Suprapubic skin (tissue), 4 donors: ENCODE results near the gene PTGES2. TPM values are rescaled to one million over a fixed set of nuclear protein-coding genes. Genes with fewer than 3 reads are reported as not detected.

Experiments used
- DNase-seq, 2 donors: peaks; one replicate each; pipeline ENCODE4 v3.0.0-alpha.2; 2019; ENCODE audit warnings: low spot score in 2 of 2
- H3K27ac ChIP-seq: fragments of 200-600 bp; sonication (generic); one replicate; pipeline ENCODE4 v1.5.1; 2019
- H3K27me3 ChIP-seq: fragments of 200-600 bp; sonication (generic); one replicate; pipeline ENCODE4 v1.5.1; 2019
- H3K36me3 ChIP-seq: fragments of 200-600 bp; sonication (generic); one replicate; pipeline ENCODE4 v1.5.1; 2019
- H3K4me1 ChIP-seq: fragments of 200-600 bp; sonication (generic); one replicate; pipeline ENCODE4 v1.5.1; 2019
- H3K4me3 ChIP-seq: fragments of 200-600 bp; sonication (generic); one replicate; pipeline ENCODE4 v1.5.1; 2019; ENCODE audit warnings: mild to moderate bottlenecking
- H3K9me3 ChIP-seq: fragments of 200-600 bp; sonication (generic); one replicate; pipeline ENCODE4 v1.5.1; 2019
- CTCF ChIP-seq, 2 donors: fragments of 200-600 bp in 1 of 2; fragments of 450-650 bp in 1 of 2; sonication (generic) in 1 of 2; IDR thresholded peaks; one replicate each; pipeline ENCODE4 v1.5.1; 2016 to 2019; ENCODE audit warnings: antibody characterized with exemption in 2 of 2, mild to moderate bottlenecking in 1 of 2, moderate library complexity in 1 of 2
- EP300 ChIP-seq: sonication (generic); formaldehyde crosslinking; IDR thresholded peaks from one replicate; pipeline ENCODE4 v1.6.1; 2017; ENCODE audit warnings: antibody characterized with exemption
- POLR2A ChIP-seq, 2 donors: fragments of 450-650 bp; IDR thresholded peaks; one replicate each; pipeline ENCODE4 v1.6.1; 2017; ENCODE audit warnings: antibody characterized with exemption in 2 of 2, mild to moderate bottlenecking in 2 of 2, moderate library complexity in 2 of 2
- POLR2AphosphoS5 ChIP-seq, 3 donors: sonication (generic); formaldehyde crosslinking; IDR thresholded peaks; one replicate each; pipeline ENCODE4 v1.6.1; 2017; ENCODE audit warnings: antibody characterized with exemption in 3 of 3
- WGBS: methylation state at CpG from one replicate; pipeline ENCODE4 v1.1.5; 2018; 5-methylcytosine and 5-hydroxymethylcytosine counted together
- total RNA-seq, 4 donors: library from RNA; depleted of rRNA; stranded (reverse); fragments of >200 nt; gene quantifications; one replicate each; pipeline ENCODE4 v1.1.0, GENCODE V29; 2016

Gene PTGES2
- total RNA-seq, 4 donors from 2014 or later, result 47.4 to 76.0 (median 55.9) TPM

GRCh38 chr9:128120741-128121465 lies 6.6 kb downstream of the PTGES2 start:
- H3K27ac ChIP-seq, result no peak overlapping the region
- TF ChIP-seq POLR2A (IDR thresholded peaks at IDR 0.05) (no peak), POLR2AphosphoS5 (IDR thresholded peaks at IDR 0.05) (no peak), CTCF (IDR thresholded peaks at IDR 0.05) (no peak), EP300 (no peak)
- H3K27me3 ChIP-seq, result no peaks in the 10 kb centered on the region
- no peaks in the 10 kb centered on the region for H3K9me3 ChIP-seq
- H3K36me3 ChIP-seq, result peaks cover 42% of the 10 kb centered on the region
- DNase-seq, result peak in 1 of 2 donors; percentile 62
- no peak overlapping the region for H3K4me3 ChIP-seq
- peaks cover 19% of the 10 kb centered on the region for H3K4me1 ChIP-seq
- WGBS, result 81% methylated on average over 20 of the region's 29 CpGs

GRCh38 chr9:128120061-128120740 lies 7.3 kb downstream of the PTGES2 start:
- Histone ChIP-seq H3K4me1 (peaks cover 12% of the 10 kb centered on the region), H3K36me3 (peaks cover 42% of the 10 kb centered on the region), H3K9me3 (no peaks in the 10 kb centered on the region), H3K27ac (no peak overlapping the region), H3K27me3 (no peaks in the 10 kb centered on the region), H3K4me3 (no peak overlapping the region)
- no peak for TF ChIP-seq EP300
- peak in 1 of 2 donors; percentile 59 for DNase-seq
- WGBS, result 81% methylated on average over 15 of the region's 20 CpGs

GRCh38 chr9:128118971-128119665 lies 8.4 kb downstream of the PTGES2 start:
- Histone ChIP-seq H3K9me3 (no peaks in the 10 kb centered on the region), H3K27me3 (no peaks in the 10 kb centered on the region), H3K36me3 (peaks cover 49% of the 10 kb centered on the region), H3K4me3 (no peak overlapping the region), H3K27ac (no peak overlapping the region), H3K4me1 (peaks cover 9% of the 10 kb centered on the region)
- 80% methylated on average over 15 of the region's 15 CpGs for WGBS
- peak in 1 of 2 donors; percentile 57 for DNase-seq
- TF ChIP-seq POLR2A (IDR thresholded peaks at IDR 0.05), result no peak
- no peak for TF ChIP-seq EP300
- TF ChIP-seq POLR2AphosphoS5 (IDR thresholded peaks at IDR 0.05), result no peak
- TF ChIP-seq CTCF (IDR thresholded peaks at IDR 0.05), result no peak

GRCh38 chr9:128118472-128118857 lies 9.1 kb downstream of the PTGES2 start:
- no peak overlapping the region for H3K4me3 ChIP-seq
- no peaks in the 10 kb centered on the region for H3K27me3 ChIP-seq
- TF ChIP-seq POLR2AphosphoS5 (IDR thresholded peaks at IDR 0.05) (no peak), EP300 (no peak), CTCF (IDR thresholded peaks at IDR 0.05) (no peak), POLR2A (IDR thresholded peaks at IDR 0.05) (no peak)
- WGBS, result 63% methylated on average over 3 of the region's 3 CpGs
- H3K27ac ChIP-seq, result no peak overlapping the region
- peak in 1 of 2 donors; percentile 27 for DNase-seq
- H3K9me3 ChIP-seq, result no peaks in the 10 kb centered on the region
- peaks cover 9% of the 10 kb centered on the region for H3K4me1 ChIP-seq
- peaks cover 49% of the 10 kb centered on the region for H3K36me3 ChIP-seq

GRCh38 chr9:128117613-128118471 lies 9.7 kb downstream of the PTGES2 start:
- Histone ChIP-seq H3K4me3 (no peak overlapping the region), H3K9me3 (no peaks in the 10 kb centered on the region), H3K36me3 (peaks cover 44% of the 10 kb centered on the region), H3K27me3 (no peaks in the 10 kb centered on the region), H3K4me1 (peaks cover 9% of the 10 kb centered on the region), H3K27ac (no peak overlapping the region)
- WGBS, result 8% methylated on average over 24 of the region's 27 CpGs
- TF ChIP-seq POLR2A (IDR thresholded peaks at IDR 0.05) (no peak), CTCF (IDR thresholded peaks at IDR 0.05) (peak; percentile 100), EP300 (no peak), POLR2AphosphoS5 (IDR thresholded peaks at IDR 0.05) (peak in 2 of 3 donors; percentile 59 to 64)
- peak; percentile 96 to 97 for DNase-seq
